Measurements from ENCODE around the gene INSYN2A.

INSYN2A gene

DNA sequence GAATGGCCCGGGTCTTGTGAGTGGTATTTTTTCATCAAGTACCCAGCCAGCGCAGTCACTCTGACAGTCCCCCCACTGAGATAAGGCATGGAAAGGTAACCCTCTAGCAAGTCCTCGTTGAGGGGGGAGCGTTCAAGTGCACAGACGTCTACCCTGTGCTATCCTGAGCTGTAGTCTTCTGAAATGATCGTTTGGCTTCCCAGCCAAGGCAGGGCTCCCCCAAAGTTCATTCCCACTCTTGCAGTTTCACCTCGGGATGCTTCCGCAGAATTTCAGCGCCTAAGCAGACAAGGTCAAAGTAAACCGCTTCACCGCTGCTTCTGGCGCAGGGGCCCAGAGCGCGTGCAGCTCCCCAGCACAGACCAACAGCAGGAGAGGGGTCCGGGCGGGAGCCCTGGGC lies 1.8 kb downstream of the INSYN2A start:
- DNase-seq, result no peak

DNA sequence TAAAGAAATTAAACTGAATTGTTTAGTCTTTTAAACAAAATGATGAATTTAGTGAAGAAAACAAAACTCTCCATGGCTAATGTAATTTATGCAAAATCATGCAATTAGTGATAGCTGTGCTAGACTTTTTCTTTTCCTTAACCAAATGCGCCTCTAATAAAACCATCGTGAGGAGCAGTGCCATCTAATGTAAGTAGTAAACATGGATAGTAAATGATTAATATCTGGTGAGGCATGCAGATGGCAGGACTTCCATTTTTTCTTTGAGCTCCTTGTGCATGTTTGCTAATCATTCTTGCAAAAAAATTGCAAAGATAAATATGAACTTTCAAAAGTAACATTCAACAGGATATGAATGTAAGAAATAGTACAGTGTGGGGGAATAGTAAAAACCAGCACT lies 2.3 kb downstream of the INSYN2A start:
- no peak for DNase-seq

- no peak for DNase-seq
Measured at GRCh38 chr10:127193125-127193524, 3.3 kb downstream of the INSYN2A start.

GRCh38 chr10:127190427-127190826 lies 6.0 kb downstream of the INSYN2A start:
- no peak for DNase-seq

GRCh38 chr10:127189226-127189625 lies 7.2 kb downstream of the INSYN2A start:
- DNase-seq, result no peak

DNA sequence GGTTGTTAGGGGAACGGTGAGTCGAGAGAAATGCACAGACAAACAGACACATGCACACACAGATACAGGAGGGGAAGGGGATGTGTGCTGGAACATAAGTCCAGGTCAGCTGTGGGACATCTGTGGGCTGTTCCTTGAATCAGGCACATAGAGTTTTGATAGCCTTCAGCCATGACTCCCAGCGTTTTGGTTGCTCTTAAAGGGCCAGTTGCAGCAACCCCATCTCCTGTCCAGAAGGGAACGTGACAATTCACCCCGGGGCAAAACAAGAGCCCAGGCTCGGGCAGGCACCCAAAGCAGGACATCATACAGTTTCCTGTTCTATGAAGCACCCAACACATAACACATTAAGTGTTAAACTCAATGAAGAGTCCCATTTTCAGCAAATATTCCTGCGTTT lies 9.6 kb downstream of the INSYN2A start:
- DNase-seq, result no peak

GRCh38 chr10:127184582-127184981 lies 11.8 kb downstream of the INSYN2A start:
- DNase-seq, result no peak

DNA sequence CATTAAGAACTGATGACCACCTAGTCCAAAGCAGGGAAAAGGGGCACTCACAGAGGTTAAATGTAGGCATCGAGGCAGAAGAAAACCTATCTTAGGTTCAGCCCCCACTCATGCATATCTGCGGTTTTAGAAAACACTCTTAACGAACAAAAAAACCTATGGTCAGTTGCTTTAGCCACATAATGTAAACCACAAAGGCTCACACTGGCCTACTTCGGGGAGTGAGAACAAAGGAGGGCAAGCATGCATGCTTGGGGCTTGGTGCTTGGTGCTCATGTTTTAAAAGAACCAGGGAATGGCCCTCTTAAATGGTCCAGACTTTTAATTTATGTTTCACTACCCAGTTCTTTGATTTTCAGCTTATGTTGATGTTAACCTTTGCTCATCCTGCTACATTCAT lies 14.2 kb downstream of the INSYN2A start:
- DNase-seq, result no peak

- DNase-seq, result no peak
Measured at GRCh38 chr10:127179612-127180250, 16.7 kb downstream of the INSYN2A start.

DNA sequence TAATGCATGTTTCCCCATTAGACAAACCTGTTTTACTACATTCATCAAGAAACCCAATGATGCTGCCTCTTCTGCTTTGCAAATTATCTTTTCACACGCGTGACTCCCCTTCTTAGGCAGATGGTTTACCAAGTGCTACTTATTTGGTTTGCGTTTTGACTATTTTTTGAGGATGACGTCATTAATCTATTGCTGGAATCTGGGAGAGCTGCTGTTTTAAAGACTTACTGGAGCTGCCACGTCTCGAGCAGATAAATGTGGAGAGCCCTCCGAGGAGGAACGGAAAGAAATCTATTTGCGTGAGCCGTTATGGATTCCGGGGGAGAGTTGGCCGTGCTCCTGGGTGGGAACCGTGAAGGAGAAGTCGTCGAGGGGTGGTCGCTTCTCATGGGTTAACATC lies 19.7 kb downstream of the INSYN2A start:
- no peak for DNase-seq

- no peak for DNase-seq
Measured at GRCh38 chr10:127175357-127176110, 20.9 kb downstream of the INSYN2A start.

GRCh38 chr10:127174866-127175265 lies 21.5 kb downstream of the INSYN2A start:
- DNase-seq, result no peak

GRCh38 chr10:127168261-127168660 lies 28.1 kb downstream of the INSYN2A start:
- no peak for DNase-seq

DNA sequence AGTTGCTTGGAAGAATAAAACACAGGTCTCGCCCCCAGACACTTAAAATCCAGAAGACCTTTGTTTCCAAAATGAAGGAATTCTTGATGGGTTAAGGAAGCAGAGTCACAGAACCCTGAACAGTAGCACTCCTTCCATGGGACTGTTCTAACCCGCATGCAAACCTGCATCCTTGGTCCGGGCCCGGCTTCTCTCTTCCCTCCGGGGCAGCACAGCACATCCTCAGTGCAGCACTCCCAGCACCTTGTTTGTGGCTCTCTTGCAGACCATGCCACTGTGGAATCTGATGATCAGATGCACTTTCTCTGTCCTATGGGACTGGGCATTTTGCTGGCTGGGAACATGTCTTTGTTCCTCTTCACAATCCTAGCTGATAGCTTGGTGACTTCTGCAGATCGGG lies 33.5 kb downstream of the INSYN2A start:
- no peak for DNase-seq

GRCh38 chr10:127161482-127161881 lies 34.9 kb downstream of the INSYN2A start:
- DNase-seq, result no peak

DNA sequence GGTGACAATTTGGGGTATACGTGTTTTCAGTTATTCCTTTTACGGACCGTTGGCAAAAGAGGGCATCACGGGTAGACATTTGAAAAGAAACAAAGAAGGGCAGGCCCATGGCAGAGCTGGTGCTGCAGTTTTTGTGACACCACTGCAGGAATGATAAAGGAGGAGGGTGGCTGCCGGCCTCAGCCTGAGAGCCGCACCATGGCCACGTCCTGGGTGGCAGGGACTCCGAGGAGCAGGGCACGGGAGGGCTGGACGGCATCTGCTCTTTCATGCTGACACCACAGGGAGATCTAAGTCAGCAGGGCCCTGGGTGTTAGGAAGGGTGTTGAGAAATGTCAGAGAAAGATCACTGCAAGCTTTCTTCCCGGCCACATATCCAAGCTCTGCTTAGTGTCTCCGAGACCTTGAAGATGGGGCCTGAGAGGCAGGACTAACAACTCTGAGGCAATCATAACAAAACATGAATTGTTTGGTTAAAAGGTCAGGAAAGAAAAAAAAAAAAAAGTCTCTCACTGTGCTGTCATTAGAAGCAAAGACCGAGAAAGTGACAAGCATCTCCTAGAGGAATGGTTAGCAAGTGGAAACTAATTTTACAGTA lies 36.6 kb downstream of the INSYN2A start:
- no peak for DNase-seq

DNA sequence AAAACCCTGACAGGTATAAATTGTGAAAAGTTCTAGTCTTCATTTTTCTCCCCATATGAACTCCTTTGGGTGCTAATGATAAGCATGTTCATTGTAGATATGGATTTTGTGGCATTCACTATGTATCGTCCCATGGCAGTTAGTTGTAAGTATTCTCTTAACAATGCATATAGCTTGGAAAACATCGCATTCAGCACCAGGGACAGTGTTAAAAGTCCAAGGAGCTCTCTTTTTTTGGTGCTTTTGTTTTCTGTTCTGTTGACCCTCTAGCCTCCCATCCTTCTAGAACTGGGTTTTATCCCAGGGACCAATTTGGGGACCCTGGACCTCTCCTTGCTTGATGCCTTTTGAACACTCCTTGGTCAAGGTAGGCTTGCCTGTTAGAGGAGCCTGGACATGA lies 37.7 kb downstream of the INSYN2A start:
- DNase-seq, result no peak

- no peak for DNase-seq
Measured at GRCh38 chr10:127157506-127158200, 38.7 kb downstream of the INSYN2A start.

DNA sequence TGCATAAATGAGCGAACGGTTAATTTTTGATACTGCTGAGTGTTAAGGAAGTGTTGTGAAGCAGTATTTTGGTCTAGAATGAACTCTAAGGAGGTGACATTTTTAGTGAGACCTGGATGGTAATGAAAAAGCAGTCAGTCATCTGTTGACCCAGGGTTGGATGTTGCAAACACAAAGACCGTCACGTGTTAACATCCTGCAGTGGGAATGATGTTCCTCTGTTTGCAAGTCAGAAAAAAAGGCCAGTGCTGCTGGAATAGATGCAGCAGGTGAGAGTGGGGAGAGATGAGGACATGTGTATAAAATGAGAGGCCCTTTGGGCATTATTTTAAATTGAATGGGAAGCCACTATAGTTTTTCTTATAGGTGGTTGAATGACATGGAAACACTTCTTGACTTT lies 39.3 kb downstream of the INSYN2A start:
- DNase-seq, result no peak

GRCh38 chr10:127154831-127155620 lies 41.4 kb downstream of the INSYN2A start:
- DNase-seq, result no peak

DNA sequence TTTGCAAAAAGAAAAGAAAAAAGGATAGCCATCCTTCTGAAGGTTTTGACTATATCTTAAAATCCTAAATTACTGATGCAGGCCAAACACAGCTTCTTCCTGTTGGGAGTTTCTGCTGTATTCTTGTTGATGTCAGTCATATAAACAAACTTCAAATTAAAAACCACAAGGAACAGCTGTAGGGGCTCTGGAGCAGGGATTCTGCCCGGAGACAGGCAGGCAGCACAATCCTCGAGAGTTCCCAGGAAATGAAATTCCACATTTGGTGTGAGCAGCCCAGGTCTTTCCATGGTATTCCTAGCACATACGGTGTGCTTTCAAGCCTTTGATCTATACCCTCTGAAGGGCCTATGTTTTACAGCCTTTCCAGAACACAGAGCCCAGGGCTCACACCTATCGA lies 43.2 kb downstream of the INSYN2A start:
- DNase-seq, result no peak

DNA sequence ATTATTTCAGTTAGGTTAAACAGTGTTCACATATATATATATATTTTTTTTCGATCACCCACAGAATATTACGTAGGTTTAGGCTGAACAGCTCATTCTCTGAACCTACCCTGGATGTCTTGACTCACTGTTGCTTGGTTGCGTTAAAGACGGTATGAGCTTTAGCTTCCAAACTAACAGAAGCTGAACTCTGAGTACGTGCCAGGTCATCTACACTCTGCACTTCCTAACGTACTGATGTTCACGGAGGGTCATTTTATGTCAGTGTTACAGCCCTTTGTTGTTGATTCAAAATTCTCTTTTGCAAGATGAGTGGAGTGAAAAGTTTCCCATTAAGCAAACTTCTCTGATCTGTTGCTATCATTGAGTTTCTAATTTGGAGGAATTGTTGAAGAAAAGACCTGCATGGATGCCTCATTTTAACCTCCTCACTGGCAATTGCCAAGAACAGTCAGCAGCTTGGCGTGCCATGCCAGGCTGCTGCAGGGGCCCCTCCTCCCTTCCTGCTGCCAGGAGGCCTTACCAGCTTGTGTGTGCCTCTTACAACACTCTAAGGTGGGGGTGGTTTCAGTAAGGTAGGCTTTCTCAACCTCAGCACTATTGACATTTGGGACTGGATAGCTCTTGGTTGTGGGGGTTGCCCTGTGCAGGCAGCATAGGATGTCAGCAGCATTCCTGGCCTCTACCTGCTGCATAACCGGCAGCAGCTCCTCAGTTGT lies 44.3 kb downstream of the INSYN2A start:
- DNase-seq, result no peak

Measured in NCI-H1694 treated with DMSO at 0.1 percent for 48 hours (cell line).